Endothelial cell of umbilical vein (primary cell): Measurements from ENCODE around the gene CKB. TPM values are rescaled to one million over a fixed set of nuclear protein-coding genes. Genes with fewer than 3 reads are reported as not detected.

ENCODE experiments used
- BruUV-seq: library from RNA; stranded (reverse); fragments of 400-500 nt; replicated peaks from 2 replicates; lab custom pipeline; 2021; lab: Mats Ljungman, UMichigan
- CTCF ChIA-PET: fragments of 300-600, 350-600 bp; sonication (Branson Sonifier 250); formaldehyde crosslinking; loops from one replicate; lab custom pipeline; 2021; ENCODE audit warnings: antibody characterized with exemption, inconsistent platforms; lab: Charles Lee
- POLR2A ChIA-PET: fragments of 300-600, 350-600 bp; sonication (Branson Sonifier 250); formaldehyde crosslinking; loops from one replicate; lab custom pipeline; 2021; ENCODE audit warnings: antibody characterized with exemption, inconsistent platforms; lab: Charles Lee
- DNase-seq: peaks from one replicate; pipeline ENCODE4 v3.0.0-alpha.2; 2011; ENCODE audit warnings: low read depth, low spot score
- FAIRE-seq: peaks from 2 replicates; lab custom pipeline; 2011; peaks lifted over from hg19 to GRCh38; lab: Jason Lieb, UNC
- H2AFZ ChIP-seq: 2 replicates; pipeline ENCODE4 v1.6.0; 2012; ENCODE audit warnings: low read depth, low read length, control low read depth, inconsistent platforms
- H3K27ac ChIP-seq: 2 replicates; pipeline ENCODE4 v1.5.1; 2011; ENCODE audit warnings: low read depth, mild to moderate bottlenecking, control low read depth, low read length, moderate library complexity; ENCODE audit not compliant: insufficient read depth
- H3K27me3 ChIP-seq, 2 experiments: 2 replicates each; pipeline versions ENCODE4 v1.6.0 to v1.6.1; 2011; ENCODE audit warnings: low read length in 2 of 2, mixed read lengths in 1 of 2; ENCODE audit not compliant: control insufficient read depth in 2 of 2, insufficient read depth in 2 of 2
- H3K36me3 ChIP-seq, 2 experiments: 2 replicates in 1 of 2; 3 replicates in 1 of 2; pipeline ENCODE4 v1.5.1; 2011; ENCODE audit warnings: low read length in 2 of 2, mild to moderate bottlenecking in 1 of 2, moderate library complexity in 1 of 2; ENCODE audit not compliant: control insufficient read depth in 2 of 2, insufficient read depth in 2 of 2; ENCODE audit errors: extremely low read depth in 1 of 2
- H3K4me1 ChIP-seq: 3 replicates; pipeline ENCODE4 v1.5.1; 2011; ENCODE audit warnings: mild to moderate bottlenecking, low read length; ENCODE audit not compliant: control insufficient read depth, insufficient read depth; ENCODE audit errors: extremely low read depth
- H3K4me2 ChIP-seq: 2 replicates; pipeline ENCODE4 v1.6.1; 2011; ENCODE audit warnings: low read length, control low read depth, mixed read lengths; ENCODE audit not compliant: insufficient read depth
- H3K4me3 ChIP-seq, 3 experiments: fragments of 200-600 bp in 1 of 3; sonication (generic), shearing (Covaris generic) in 1 of 3; replicated peaks in 1 of 3; 2 replicates each; pipeline ENCODE4 v1.5.1; 2011 to 2016; ENCODE audit warnings: control low read depth in 3 of 3, low read length in 3 of 3, mild to moderate bottlenecking in 2 of 3, inconsistent platforms in 1 of 3, low read depth in 1 of 3, moderate library complexity in 1 of 3; ENCODE audit not compliant: insufficient read depth in 1 of 3
- H3K79me2 ChIP-seq: 2 replicates; pipeline ENCODE4 v1.6.0; 2012; ENCODE audit warnings: low read length, inconsistent platforms; ENCODE audit not compliant: control insufficient read depth, insufficient read depth
- H3K9ac ChIP-seq: replicated peaks from 2 replicates; pipeline ENCODE3; 2011; ENCODE audit warnings: low read length, control low read depth; ENCODE audit not compliant: insufficient read depth; ENCODE audit errors: extremely low read depth
- H3K9me1 ChIP-seq: replicated peaks from 3 replicates; pipeline ENCODE4 v1.6.0; 2011; ENCODE audit warnings: mild to moderate bottlenecking, low read length; ENCODE audit not compliant: control insufficient read depth, insufficient read depth; ENCODE audit errors: extremely low read depth
- H3K9me3 ChIP-seq: replicated peaks from 2 replicates; pipeline ENCODE4 v1.5.1; 2012; ENCODE audit warnings: low read length, inconsistent platforms; ENCODE audit not compliant: control insufficient read depth, insufficient read depth
- H4K20me1 ChIP-seq: replicated peaks from 2 replicates; pipeline ENCODE3; 2011; ENCODE audit warnings: mild to moderate bottlenecking, low read length; ENCODE audit not compliant: control insufficient read depth, insufficient read depth; ENCODE audit errors: extremely low read depth
- CTCF ChIP-seq, 2 donors: IDR thresholded peaks; 1 replicate in 1 of 2; 2 replicates in 1 of 2; pipeline ENCODE4 v1.5.1; 2011; ENCODE audit warnings: low read length in 2 of 2, mild to moderate bottlenecking in 2 of 2, moderate library complexity in 2 of 2, control low read depth in 1 of 2, inconsistent platforms in 1 of 2, low read depth in 1 of 2; ENCODE audit not compliant: insufficient read depth in 1 of 2; ENCODE audit errors: extremely low read depth in 1 of 2
- EZH2 ChIP-seq: IDR thresholded peaks from 2 replicates; pipeline ENCODE4 v1.6.1; 2012; ENCODE audit warnings: borderline replicate concordance, low read depth, mild to moderate bottlenecking, moderate library complexity, low read length, inconsistent platforms; ENCODE audit not compliant: severe bottlenecking
- FOS ChIP-seq: IDR thresholded peaks from 2 replicates; pipeline ENCODE4 v1.6.1; 2011; ENCODE audit warnings: mild to moderate bottlenecking, low read length, moderate library complexity, borderline replicate concordance; ENCODE audit not compliant: insufficient read depth
- GATA2 ChIP-seq: IDR thresholded peaks from 2 replicates; pipeline ENCODE4 v1.7.0; 2011; ENCODE audit warnings: low read depth, mild to moderate bottlenecking, moderate library complexity, mixed read lengths, low read length; ENCODE audit not compliant: insufficient read length, insufficient read depth
- JUN ChIP-seq: IDR thresholded peaks from 2 replicates; pipeline ENCODE4 v1.6.1; 2011; ENCODE audit warnings: borderline replicate concordance, low read depth; ENCODE audit not compliant: insufficient read length, insufficient read depth
- MYC ChIP-seq: IDR thresholded peaks from one replicate; pipeline ENCODE4 v1.6.1; 2011; ENCODE audit warnings: mild to moderate bottlenecking, low read depth, low read length
- POLR2A ChIP-seq: IDR thresholded peaks from 2 replicates; pipeline ENCODE4 v1.6.1; 2012; ENCODE audit warnings: low read depth, mild to moderate bottlenecking, control low read depth, low read length
- POLR2AphosphoS5 ChIP-seq: IDR thresholded peaks from 2 replicates; pipeline ENCODE4 v1.6.1; 2012; ENCODE audit warnings: low read depth, mild to moderate bottlenecking, control low read depth, low read length, moderate library complexity; ENCODE audit not compliant: insufficient read depth
- dilution Hi-C: fragments of 300-500 bp; cut with MboI; formaldehyde crosslinking; loops from one replicate; pipeline ENCODE4 v1.15.0; 2019; ENCODE audit warnings: low sequenced_read_pairs; ENCODE audit not compliant: extremely low pct_ligation_motif_present
- intact Hi-C: fragments of 100-400 bp; cut with micrococcal nuclease; formaldehyde crosslinking; loops from one replicate; pipeline ENCODE4 v1.10.0; 2022
- polyA plus RNA-seq, 4 experiments: library from polyadenylated mRNA; depleted of rRNA in 3 of 4; stranded (reverse) in 3 of 4; unstranded in 1 of 4; fragments of >200 nt; gene quantifications; 2 replicates each; pipeline versions ENCODE4 v1.2.1 to v1.2.3, GENCODE V29; 2011 to 2012; ENCODE audit warnings: missing spikeins in 1 of 4
- total RNA-seq: library from RNA; stranded (reverse); gene quantifications from 2 replicates; pipeline ENCODE4 v1.2.3, GENCODE V29; 2021
- TF ChIP-seq, protein P1 (sequence below): IDR thresholded peaks from 2 replicates; pipeline ENCODE4 v1.6.1; 2011; ENCODE audit not compliant: insufficient read depth, insufficient read length

Gene CKB
- total and polyA plus RNA-seq, 2 donors (not counting 3 experiments of a cell fraction or from before 2014, with no cell fraction given), result 4.0 to 6.9 TPM

- H2AFZ ChIP-seq, result no peak overlapping the region
- no peak overlapping the region for H3K27ac ChIP-seq
- H3K4me1 ChIP-seq, result no peaks in the 10 kb centered on the region
- ChIA-PET CTCF (interaction anchor here (0.7 to 14.4 kb wide), 3 partner anchors 34 to 53 kb away, joined by 3 to 209 read pairs (median 4); partner anchors contain the start of gene CKB), POLR2A (no interaction called here)
- FAIRE-seq (no peak), DNase-seq (no peak)
- no peaks in the 10 kb centered on the region for H4K20me1 ChIP-seq
- no peak overlapping the region for H3K4me3 ChIP-seq
- no peak overlapping the region for H3K9ac ChIP-seq
- no peaks in the 10 kb centered on the region for H3K27me3 ChIP-seq
- H3K36me3 ChIP-seq, result no peaks in the 10 kb centered on the region
- no peak overlapping the region for H3K4me2 ChIP-seq
- BruUV-seq, result no TSS peak
- dilution Hi-C loops (no loop called here), intact Hi-C loops (no loop called here)
- H3K79me2 ChIP-seq, result peaks cover 13% of the 10 kb centered on the region
- TF ChIP-seq FOS (no peak), POLR2AphosphoS5 (no peak), EZH2 (no peak)
- H3K9me3 ChIP-seq, result no peaks in the 10 kb centered on the region
- H3K9me1 ChIP-seq, result no peaks in the 10 kb centered on the region
These were observed 30.2 kb upstream of the CKB start for GRCh38 chr14:103552846-103553210.

- Histone ChIP-seq H3K9me3 (no peaks in the 10 kb centered on the region), H3K9ac (no peak overlapping the region), H3K9me1 (no peaks in the 10 kb centered on the region), H3K27ac (no peak overlapping the region), H3K27me3 (no peaks in the 10 kb centered on the region), H2AFZ (no peak overlapping the region), H3K4me3 (no peak overlapping the region), H3K4me2 (no peak overlapping the region), H3K36me3 (no peaks in the 10 kb centered on the region), H4K20me1 (no peaks in the 10 kb centered on the region), H3K79me2 (peaks cover 8% of the 10 kb centered on the region), H3K4me1 (no peaks in the 10 kb centered on the region)
- dilution Hi-C loops (no loop called here), intact Hi-C loops (no loop called here)
- no peak for DNase-seq
- ChIA-PET POLR2A (no interaction called here), CTCF (interaction anchor here (1.0 to 14.4 kb wide), 2 partner anchors 33 to 52 kb away, joined by 3 to 209 read pairs; partner anchors contain the start of gene CKB)
- TF ChIP-seq FOS (no peak), JUN (no peak), EZH2 (no peak), POLR2AphosphoS5 (no peak), POLR2A (no peak), GATA2 (no peak), CTCF (IDR thresholded peaks at IDR 0.05; ENCODE audit: extremely low read depth in 1 of 2, insufficient read depth in 1 of 2, low read depth in 1 of 2, low read length in 2 of 2) (no peak), MYC (no peak)
- TF ChIP-seq, protein P1, sequence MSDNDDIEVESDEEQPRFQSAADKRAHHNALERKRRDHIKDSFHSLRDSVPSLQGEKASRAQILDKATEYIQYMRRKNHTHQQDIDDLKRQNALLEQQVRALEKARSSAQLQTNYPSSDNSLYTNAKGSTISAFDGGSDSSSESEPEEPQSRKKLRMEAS, result no peak
- no peak for FAIRE-seq
- BruUV-seq, result no TSS peak
These were observed 29.6 kb upstream of the CKB start for GRCh38 chr14:103552011-103552845.
